ENCODE measurements around the gene SRGAP1.
"Not testable (repeated sequence)": the region's sequence is repeated elsewhere in the genome, so short reads cannot be mapped to it uniquely, and the experiment has no call there.

Gene SRGAP1

GRCh38 chr12:64044191-64044590 is 199.7 kb downstream of the SRGAP1 start:
- no peak for DNase-seq (ENCODE audit: low read depth, low spot score)

- DNase-seq (ENCODE audit: low read depth, low spot score): no peak
Observed at GRCh38 chr12:64051057-64051456, 206.6 kb downstream of the SRGAP1 start.

GRCh38 chr12:64053117-64053516 is 208.6 kb downstream of the SRGAP1 start:
- no peak for DNase-seq (ENCODE audit: low read depth, low spot score)

GRCh38 chr12:64054079-64054520 is 209.6 kb downstream of the SRGAP1 start:
- DNase-seq (ENCODE audit: low read depth, low spot score): no peak

GRCh38 chr12:64056741-64057140 is 212.2 kb downstream of the SRGAP1 start:
- DNase-seq (ENCODE audit: low read depth, low spot score): no peak

DNA sequence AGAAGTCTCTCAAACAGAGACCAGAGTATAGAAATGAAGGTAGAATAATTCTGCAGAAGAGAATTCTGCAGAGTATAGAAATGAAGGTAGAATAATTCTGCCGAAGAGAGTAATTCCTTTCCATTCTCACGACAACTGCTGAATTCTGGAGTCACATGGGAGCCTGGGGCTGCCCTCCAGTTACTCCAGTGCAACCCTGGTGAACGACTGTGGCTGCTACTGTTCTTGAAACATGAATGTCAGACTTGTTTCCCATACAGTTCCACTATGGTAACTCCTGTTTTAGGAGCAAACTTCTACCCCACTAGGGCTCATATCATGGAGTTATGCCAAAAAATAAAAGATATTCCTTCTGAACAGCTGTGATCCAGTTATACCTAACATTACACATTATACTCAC is 213.2 kb downstream of the SRGAP1 start:
- no peak for DNase-seq (ENCODE audit: low read depth, low spot score)

GRCh38 chr12:64058541-64059265 is 214.2 kb downstream of the SRGAP1 start:
- no peak for DNase-seq (ENCODE audit: low read depth, low spot score)

- no peak for DNase-seq (ENCODE audit: low read depth, low spot score)
Observed at GRCh38 chr12:64059685-64060084, 215.2 kb downstream of the SRGAP1 start.

DNA sequence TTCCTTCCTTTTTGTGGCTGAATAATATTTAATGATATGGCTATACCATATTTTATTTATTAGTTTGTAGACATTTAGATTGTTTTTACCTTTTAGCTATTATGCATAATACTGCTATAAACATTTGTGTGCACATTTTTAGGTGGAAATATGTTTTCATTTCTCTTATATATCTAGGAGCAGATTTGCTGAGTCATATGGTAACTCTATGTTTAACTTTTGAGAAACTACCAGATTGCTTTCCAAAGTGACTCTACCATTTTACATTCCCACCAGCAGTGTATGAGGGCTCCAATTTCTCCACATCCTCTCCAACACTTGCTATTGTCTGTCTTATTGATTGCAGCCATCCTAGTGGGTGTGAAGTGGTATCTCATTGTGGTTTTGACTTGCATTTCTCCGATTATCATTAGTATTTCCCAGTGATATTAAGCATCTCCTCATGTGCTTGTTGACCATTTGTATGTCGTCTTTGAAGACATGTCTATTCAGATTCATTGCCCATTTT is 217.4 kb downstream of the SRGAP1 start:
- DNase-seq (ENCODE audit: low read depth, low spot score): no peak

- no peak for DNase-seq (ENCODE audit: low read depth, low spot score)
Observed at GRCh38 chr12:64063121-64063520, 218.6 kb downstream of the SRGAP1 start.

DNA sequence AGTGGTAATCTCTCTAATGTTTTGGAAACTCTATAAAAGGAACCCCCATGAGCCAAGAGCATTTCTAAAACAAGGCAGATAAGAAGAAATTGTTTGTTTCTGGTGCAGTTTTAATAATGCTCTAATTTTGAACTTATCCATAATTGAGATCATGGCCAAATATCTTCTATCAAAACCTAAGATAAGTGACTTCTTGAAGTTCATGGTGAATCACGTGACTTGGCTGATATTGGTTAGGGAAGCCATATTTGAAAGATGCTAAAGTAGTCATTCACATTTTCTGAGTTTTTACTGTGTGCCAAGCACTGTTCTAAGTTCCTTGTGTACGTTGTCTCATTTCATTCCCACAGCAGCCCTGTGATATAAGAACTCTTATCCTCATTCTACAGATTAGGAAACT is 219.7 kb downstream of the SRGAP1 start:
- DNase-seq (ENCODE audit: low read depth, low spot score): no peak

GRCh38 chr12:64064706-64065105 is 220.2 kb downstream of the SRGAP1 start:
- DNase-seq (ENCODE audit: low read depth, low spot score): no peak

- no peak for DNase-seq (ENCODE audit: low read depth, low spot score)
Observed at GRCh38 chr12:64065881-64066451, 221.5 kb downstream of the SRGAP1 start.

DNA sequence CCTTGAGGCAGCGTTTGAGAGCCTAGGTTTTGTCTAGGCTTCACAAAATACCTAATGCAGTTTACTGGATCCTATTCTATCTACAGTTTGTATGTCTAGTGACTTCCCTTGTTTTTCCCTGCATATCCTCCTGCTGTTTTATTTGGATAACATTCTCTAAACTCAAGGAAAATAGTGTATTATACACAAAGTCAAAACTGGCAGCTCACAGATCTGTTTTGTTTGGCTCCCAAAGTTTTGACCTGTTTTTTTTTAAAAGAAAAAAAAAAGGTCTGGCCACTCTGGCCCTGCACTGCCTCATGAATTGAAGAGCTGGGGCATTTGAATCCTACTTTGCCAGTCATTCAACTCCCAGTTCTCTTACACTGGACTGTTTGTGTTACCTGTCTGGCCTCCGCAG is 222.3 kb downstream of the SRGAP1 start:
- DNase-seq (ENCODE audit: low read depth, low spot score): no peak

DNA sequence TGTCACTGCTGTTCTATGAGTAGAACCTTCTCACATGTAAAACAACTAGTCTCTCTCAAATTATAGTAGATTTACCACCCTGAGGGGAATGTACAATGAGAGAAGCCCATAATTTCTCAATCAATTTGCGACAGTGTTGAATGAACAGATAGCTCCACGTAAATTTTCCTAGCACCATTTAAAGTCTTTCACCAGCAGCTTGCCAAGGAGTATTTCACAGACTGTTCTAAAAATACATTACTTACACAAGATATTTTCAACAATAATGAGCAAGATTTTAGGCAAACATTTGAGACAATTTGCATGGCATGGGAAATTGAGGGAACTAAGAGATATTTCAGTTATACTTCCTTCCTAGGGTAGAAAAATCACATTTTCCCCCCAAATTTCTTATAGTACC is 226.0 kb downstream of the SRGAP1 start:
- no peak for DNase-seq (ENCODE audit: low read depth, low spot score)

GRCh38 chr12:64072916-64073575 is 228.5 kb downstream of the SRGAP1 start:
- no peak for DNase-seq (ENCODE audit: low read depth, low spot score)

DNA sequence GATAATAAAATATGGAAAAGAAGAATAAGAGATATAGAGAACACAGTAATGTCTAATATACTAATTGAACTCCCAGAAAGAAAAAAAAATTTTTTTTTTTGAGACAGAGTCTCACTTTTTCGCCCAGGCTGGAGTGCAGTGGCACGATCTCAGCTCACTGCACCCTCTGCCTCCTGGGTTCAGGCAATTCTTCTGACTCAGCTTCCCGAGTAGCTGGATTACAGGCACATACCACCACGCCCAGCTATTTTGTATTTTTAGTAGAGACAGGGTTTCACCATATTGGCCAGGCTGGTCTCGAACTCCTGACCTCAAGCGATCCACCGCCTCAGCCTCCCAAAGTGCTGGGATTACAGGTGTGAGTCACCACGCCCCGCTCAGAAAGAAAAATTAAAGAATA is 232.1 kb downstream of the SRGAP1 start:
- DNase-seq (ENCODE audit: low read depth, low spot score): not testable (repeated sequence)

GRCh38 chr12:64077922-64078321 is 233.4 kb downstream of the SRGAP1 start:
- DNase-seq (ENCODE audit: low read depth, low spot score): no peak

GRCh38 chr12:64080319-64081007 is 236.0 kb downstream of the SRGAP1 start:
- peak; percentile 39 for DNase-seq (ENCODE audit: low read depth, low spot score)

- DNase-seq (ENCODE audit: low read depth, low spot score): no peak
Observed at GRCh38 chr12:64081008-64081404, 236.5 kb downstream of the SRGAP1 start.

DNA sequence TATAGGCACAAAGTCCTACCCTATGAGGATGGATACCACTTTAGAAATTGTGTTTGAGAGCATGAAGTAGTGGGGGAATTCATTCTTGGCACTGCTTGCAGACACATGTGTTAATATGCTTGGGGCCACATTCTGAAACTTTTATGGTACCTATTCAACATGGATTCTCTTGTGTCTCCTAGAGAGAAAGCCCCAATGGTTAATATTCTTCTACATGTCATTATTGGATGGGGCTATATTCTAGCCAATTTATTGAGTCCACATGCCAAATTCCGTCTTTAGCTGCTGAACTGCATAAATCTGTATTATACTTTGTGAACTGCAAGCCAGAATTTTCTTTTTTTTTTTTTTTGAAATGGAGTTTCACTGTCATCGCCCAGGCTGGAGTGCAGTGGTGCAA is 237.6 kb downstream of the SRGAP1 start:
- no peak for DNase-seq (ENCODE audit: low read depth, low spot score)

DNA sequence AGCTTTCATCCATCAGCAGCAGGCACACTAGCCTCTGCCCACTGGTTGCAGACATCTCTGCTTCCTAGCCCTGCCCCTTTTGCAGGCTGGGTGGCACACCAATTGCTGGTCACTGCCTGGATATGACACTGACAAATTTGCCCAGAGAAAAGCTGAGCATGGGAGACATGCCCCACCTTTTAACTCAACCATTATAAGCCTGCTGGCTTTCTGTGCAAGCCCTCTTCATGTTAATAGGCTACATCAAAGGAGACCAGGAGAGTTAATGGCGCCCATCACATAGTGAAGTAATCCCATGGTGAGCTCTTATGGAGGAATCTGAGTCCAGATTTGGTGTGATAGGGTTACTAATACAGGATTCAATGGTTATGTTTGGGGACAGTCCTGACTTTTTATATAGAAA is 238.4 kb downstream of the SRGAP1 start:
- no peak for DNase-seq (ENCODE audit: low read depth, low spot score)
